DMS 273 treated with DMSO at 0.1 percent for 48 hours (cell line): ENCODE data around the gene YBX1.
"Not testable (repeated sequence)": the region's sequence is repeated elsewhere in the genome, so short reads cannot be mapped to it uniquely, and the experiment has no call there.

Source experiments
- DNase-seq: peaks from one replicate; lab custom pipeline; 2025; lab: John Stamatoyannopoulos, UW

Gene YBX1

DNA sequence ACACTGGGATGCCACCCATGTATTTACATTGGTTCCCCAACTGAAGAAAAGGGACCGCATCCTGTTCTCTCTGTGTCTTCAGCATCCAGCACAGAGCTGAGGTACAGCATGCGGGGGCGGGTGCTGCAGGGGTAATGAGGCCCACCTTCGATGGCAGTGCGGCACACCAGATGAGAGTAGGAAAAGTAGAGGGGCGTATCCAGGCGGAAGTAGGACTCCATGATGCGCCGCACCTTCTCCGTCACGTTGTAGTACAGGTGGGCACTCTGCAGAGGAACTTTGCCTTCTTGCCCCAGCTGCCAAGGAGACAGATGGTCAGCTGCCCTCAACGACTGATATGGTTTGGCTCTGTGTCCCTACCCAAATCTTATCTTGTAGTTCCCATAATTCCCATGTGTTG, 67.8 kb downstream of the YBX1 start:
- no peak for DNase-seq

DNA sequence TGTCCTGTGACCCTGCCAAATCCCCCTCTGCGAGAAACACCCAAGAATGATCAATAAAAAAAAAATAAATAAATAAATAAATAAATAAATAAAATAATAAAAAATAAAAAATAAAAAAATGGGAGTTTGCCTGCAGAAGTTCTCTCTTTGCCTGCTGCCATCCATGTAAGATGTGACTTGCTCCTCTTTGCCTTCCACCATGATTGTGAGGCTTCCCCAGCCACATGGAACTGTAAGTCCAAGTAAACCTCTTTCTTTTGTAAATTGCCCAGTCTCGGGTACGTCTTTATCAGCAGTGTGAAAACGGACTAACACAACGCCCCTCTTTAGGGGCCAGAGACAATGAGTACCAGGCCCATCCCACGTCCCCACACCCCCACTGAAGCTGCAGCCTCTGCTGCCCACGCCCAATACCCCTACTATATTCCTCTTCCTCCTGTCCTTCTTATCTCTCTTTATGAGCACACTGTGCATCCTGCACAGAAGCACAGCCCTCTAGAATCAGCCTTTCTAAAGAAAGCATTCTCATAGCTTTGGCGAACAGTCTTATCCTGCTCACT, 69.4 kb downstream of the YBX1 start:
- DNase-seq: not testable (repeated sequence)

DNA sequence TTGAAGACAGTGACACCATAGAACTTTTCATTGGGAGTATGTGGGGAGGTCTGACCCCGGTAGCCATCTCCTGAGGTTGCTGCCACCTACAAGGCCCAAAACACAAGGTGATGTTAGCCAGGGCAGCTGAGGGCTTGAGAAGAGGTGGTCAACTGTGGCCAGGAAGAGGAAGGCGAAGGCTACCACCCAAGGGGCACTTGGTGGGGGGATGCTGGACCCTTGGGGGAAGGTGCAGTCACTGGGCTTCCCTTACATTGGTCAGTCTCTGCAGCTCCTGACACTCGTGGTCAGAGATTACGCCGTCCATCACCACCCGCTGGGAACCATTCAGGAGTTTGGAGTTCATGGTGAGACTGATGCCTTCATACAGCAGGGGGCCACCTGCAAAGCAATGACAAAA, 70.1 kb downstream of the YBX1 start:
- no peak for DNase-seq

DNA sequence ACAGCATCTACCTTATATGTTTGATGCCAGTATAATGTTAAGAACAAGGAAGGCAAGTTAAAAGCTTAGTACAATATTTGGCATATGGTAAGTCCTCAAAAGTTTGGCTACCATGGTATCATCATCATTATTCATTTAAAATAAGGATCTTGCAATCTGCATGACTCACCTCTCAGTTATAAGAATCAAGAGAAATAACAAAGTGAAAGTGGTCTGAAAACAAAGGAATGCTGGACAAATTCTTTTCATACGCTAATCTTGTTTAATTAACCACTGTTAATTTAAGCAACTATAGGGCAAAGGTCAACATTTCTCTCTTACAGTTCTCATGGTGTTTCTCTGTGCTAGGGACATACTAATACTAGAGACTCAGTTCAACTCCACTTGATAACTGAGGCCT, 70.9 kb downstream of the YBX1 start:
- DNase-seq: no peak
